Suppressor macrophage (primary cell): ENCODE measurements around the gene UNKL.

Experiments used
- DNase-seq, 4 experiments: peaks; one replicate each; pipeline ENCODE4 v3.0.0-alpha.2; 2020 to 2022

The UNKL gene

GRCh38 chr16:1323296-1324239 lies 90.9 kb downstream of the UNKL start:
- DNase-seq, result no peak

- no peak for DNase-seq
These were observed 92.1 kb downstream of the UNKL start for GRCh38 chr16:1322407-1322806.

DNA sequence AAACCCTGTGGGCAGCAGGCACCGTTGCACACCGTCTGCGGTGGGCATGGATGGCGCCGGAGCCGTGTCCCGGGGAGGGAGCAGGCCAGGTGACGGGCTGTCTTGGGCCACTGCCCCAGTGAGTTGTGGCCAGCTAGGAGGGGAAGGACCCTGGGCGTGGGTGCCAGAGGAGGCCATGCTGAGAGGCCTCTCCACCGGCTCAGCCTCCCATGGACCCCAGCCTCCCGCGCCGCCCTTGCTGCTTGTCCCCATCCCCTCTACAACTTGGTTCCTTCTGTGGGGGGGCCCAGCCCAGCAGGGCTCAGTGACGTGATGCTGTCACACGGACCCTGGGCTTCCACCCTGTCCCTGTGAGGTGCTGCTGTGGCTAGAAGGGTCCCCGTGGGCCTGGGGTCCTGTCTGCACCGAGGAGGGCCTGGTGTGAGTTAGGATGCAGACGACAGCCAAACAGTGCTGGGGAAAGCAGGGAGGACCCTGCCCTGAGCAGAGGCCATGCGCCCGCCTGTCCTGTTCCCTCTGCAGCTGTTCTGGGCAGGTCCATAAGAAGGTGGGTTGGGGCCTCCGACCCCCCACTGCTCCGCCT lies 93.8 kb downstream of the UNKL start:
- DNase-seq, result no peak

DNA sequence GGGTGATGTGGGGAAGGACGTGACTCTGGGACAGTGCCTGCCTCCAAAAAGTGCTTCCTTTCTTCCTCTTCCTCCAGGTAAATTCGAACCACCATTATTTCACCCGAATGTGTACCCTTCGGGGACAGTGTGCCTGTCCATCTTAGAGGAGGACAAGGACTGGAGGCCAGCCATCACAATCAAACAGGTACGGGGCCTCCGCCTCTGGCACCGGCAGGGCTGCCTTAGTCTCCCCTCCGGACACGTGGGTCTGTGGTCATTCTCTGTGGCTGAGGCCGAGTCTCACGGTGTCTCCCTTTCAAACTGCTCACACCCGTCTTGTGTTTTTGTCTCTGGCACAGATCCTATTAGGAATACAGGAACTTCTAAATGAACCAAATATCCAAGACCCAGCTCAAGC lies 94.4 kb downstream of the UNKL start:
- no peak for DNase-seq

DNA sequence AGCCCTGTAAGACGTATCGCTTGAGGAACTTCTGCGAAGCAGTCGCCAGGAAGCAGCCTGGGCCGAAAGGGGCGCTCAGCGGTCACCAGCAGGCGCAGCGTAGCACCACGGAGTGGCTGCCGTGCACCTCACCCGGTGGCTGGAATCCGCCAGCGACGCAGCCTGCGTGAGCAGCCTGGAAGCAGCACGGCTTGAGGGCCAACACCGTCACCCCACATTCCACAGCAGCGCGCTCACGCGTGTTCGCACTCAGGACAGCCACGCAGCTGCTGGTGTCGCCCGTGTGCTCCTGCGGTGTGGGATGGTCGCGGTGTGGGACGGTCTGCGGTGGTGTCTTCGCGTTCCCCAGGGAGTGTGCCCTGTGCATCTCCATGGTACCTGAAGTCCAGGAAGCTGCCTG lies 95.5 kb downstream of the UNKL start:
- no peak for DNase-seq

DNA sequence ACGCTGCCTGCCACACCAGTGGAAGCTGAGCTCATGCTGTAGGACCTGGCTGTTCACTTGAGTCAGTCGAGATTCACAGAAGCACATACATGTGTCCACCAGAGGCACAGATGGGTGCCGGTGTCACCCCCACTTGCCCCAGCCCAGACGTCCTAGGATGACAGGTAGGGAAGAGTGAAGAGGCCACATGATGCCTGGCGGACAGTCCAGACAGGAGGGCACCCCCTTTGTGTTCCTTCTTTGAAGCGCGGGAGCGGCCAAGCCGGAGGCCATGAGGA lies 96.3 kb downstream of the UNKL start:
- no peak for DNase-seq

DNA sequence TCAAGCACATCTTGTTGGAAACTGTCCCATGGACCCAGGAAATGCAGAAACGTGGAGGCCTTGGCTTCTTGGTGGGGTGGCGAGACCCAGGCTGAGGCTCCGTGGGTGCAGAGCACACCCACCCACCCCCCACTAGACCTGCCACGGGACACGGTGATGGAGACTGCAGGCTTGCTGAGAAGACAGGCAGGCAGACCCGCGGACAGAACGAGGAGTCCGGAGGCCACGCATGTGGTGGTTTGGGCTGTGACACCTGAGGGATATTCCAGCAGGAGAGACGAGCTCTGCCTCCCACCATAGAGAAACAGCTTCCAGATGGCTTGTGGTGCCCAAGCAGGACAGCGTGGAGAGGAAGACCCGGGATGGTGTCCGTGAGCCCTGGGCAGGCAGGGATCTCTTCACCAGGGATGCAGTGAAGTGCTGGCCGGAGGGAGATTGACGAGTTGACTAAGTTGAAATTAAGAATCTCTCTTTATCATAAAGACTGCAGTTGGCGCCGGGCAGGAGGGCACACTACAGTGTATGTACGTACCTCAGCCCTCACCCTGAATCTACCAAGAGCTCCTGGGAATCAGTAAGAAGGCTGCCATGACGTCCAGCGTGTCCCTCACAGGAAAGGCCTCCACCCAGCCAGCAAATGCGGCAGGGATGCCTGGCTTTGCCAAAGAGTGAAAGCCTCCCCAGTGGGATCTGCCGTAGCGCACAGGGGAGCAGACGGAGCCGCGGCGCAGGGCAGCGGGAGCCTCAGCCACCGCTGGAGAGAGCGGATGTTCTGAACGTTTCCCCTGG lies 96.8 kb downstream of the UNKL start:
- DNase-seq, result no peak

DNA sequence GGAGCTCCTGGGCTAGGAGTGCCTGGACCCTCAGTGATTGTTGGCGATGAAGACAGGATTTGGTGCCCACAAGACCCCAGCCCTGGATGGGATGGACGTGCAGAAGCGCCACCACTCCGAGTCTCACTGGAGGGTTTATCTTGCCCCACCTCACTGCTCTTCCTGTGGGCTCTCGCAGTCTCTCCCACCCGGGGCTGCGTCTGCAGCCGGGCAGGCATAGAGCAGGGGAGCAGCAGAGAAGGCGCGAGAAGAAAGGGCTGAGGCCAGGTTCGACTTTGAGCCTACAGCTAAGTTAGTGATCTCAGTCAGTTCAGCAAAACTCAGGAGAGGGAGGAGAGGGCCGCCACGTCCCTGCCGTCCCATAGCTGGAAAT lies 98.5 kb downstream of the UNKL start:
- DNase-seq, result no peak

GRCh38 chr16:1315081-1316032 lies 99.1 kb downstream of the UNKL start:
- no peak for DNase-seq

GRCh38 chr16:1314399-1315068 lies 100.0 kb downstream of the UNKL start:
- no peak for DNase-seq

- no peak for DNase-seq
These were observed 100.7 kb downstream of the UNKL start for GRCh38 chr16:1313721-1314369.
